ENCODE results near the gene BANK1. TPM values are rescaled to one million over a fixed set of nuclear protein-coding genes. Genes with fewer than 3 reads are reported as not detected.

The BANK1 gene
- polyA plus RNA-seq, 1 donor from 2014 or later, result not detected

GRCh38 chr4:101958547-101958946, 168.0 kb downstream of the BANK1 start:
- Histone ChIP-seq H3K4me3 (ENCODE audit: low read length) (no peak overlapping the region), H3F3A (ENCODE audit: insufficient read depth, low read length, poor library complexity, severe bottlenecking) (no peaks in the 10 kb centered on the region), H3K4me2 (ENCODE audit: low read length) (no peak overlapping the region), H3K36me3 (ENCODE audit: insufficient read depth, low read length) (no peaks in the 10 kb centered on the region), H3K27me3 (ENCODE audit: insufficient read depth, low read depth, low read length) (no peaks in the 10 kb centered on the region), H2AFZ (ENCODE audit: low read depth, low read length) (no peak overlapping the region), H3K79me2 (replicated peaks; ENCODE audit: insufficient read depth, low read length) (no peaks in the 10 kb centered on the region), H3K9ac (ENCODE audit: low read length) (no peak overlapping the region), H3K9me2 (ENCODE audit: insufficient read depth, low read length) (no peaks in the 10 kb centered on the region), H4K20me1 (ENCODE audit: insufficient read depth) (no peaks in the 10 kb centered on the region), H3K9me3 (ENCODE audit: low read length) (no peaks in the 10 kb centered on the region), H3K27ac (ENCODE audit: low read length) (no peak overlapping the region)
- TF ChIP-seq MXI1 (conservative IDR thresholded peaks at IDR 0.05; ENCODE audit: poor library complexity, severe bottlenecking) (no peak), RAD21 (conservative IDR thresholded peaks at IDR 0.05) (no peak), REST (IDR thresholded peaks at IDR 0.05; ENCODE audit: borderline replicate concordance) (no peak), TAF1 (IDR thresholded peaks at IDR 0.05; ENCODE audit: low read depth) (no peak), EZH2 (IDR thresholded peaks at IDR 0.05; ENCODE audit: borderline replicate concordance, insufficient read depth, low read length, poor library complexity, severe bottlenecking) (no peak), EP300 (conservative IDR thresholded peaks at IDR 0.05; ENCODE audit: poor library complexity, severe bottlenecking) (no peak), SMC3 (conservative IDR thresholded peaks at IDR 0.05; ENCODE audit: poor library complexity) (no peak), POLR2AphosphoS5 (IDR thresholded peaks at IDR 0.05) (no peak), CTCF (IDR thresholded peaks at IDR 0.05; ENCODE audit: poor library complexity, severe bottlenecking) (no peak)

- Histone ChIP-seq H3K9me2 (ENCODE audit: insufficient read depth, low read length) (no peaks in the 10 kb centered on the region), H3K27me3 (ENCODE audit: insufficient read depth, low read depth, low read length) (no peaks in the 10 kb centered on the region), H3K9ac (ENCODE audit: low read length) (no peak overlapping the region), H3K36me3 (ENCODE audit: insufficient read depth, low read length) (no peaks in the 10 kb centered on the region), H3K79me2 (replicated peaks; ENCODE audit: insufficient read depth, low read length) (no peaks in the 10 kb centered on the region), H3K27ac (ENCODE audit: low read length) (no peak overlapping the region), H3K4me2 (ENCODE audit: low read length) (no peak overlapping the region), H3K9me3 (ENCODE audit: low read length) (no peaks in the 10 kb centered on the region), H2AFZ (ENCODE audit: low read depth, low read length) (no peak overlapping the region), H3F3A (ENCODE audit: insufficient read depth, low read length, poor library complexity, severe bottlenecking) (no peaks in the 10 kb centered on the region), H3K4me3 (ENCODE audit: low read length) (no peak overlapping the region), H4K20me1 (ENCODE audit: insufficient read depth) (no peaks in the 10 kb centered on the region)
- TF ChIP-seq EZH2 (IDR thresholded peaks at IDR 0.05; ENCODE audit: borderline replicate concordance, insufficient read depth, low read length, poor library complexity, severe bottlenecking), result no peak
- TF ChIP-seq MXI1 (conservative IDR thresholded peaks at IDR 0.05; ENCODE audit: poor library complexity, severe bottlenecking), result no peak
- TF ChIP-seq CTCF (IDR thresholded peaks at IDR 0.05; ENCODE audit: poor library complexity, severe bottlenecking), result no peak
- no peak for TF ChIP-seq RAD21 (conservative IDR thresholded peaks at IDR 0.05)
- no peak for TF ChIP-seq POLR2AphosphoS5 (IDR thresholded peaks at IDR 0.05)
- TF ChIP-seq SMC3 (conservative IDR thresholded peaks at IDR 0.05; ENCODE audit: poor library complexity), result no peak
- no peak for TF ChIP-seq TAF1 (IDR thresholded peaks at IDR 0.05; ENCODE audit: low read depth)
These were observed 169.9 kb downstream of the BANK1 start for GRCh38 chr4:101960431-101960830.
